PFSK-1 (cell line): Measurements from ENCODE around the gene PRKAR1A.

ENCODE experiments used
- POLR2AphosphoS5 ChIP-seq: IDR thresholded peaks from 2 replicates; pipeline ENCODE4 v1.6.1; 2012; ENCODE audit warnings: low read depth, mild to moderate bottlenecking, control low read depth, low read length, moderate library complexity
- SIN3A ChIP-seq: IDR thresholded peaks from 2 replicates; pipeline ENCODE4 v1.6.1; 2012; ENCODE audit warnings: mild to moderate bottlenecking, low read length, moderate library complexity, borderline replicate concordance; ENCODE audit not compliant: insufficient read depth

DNA sequence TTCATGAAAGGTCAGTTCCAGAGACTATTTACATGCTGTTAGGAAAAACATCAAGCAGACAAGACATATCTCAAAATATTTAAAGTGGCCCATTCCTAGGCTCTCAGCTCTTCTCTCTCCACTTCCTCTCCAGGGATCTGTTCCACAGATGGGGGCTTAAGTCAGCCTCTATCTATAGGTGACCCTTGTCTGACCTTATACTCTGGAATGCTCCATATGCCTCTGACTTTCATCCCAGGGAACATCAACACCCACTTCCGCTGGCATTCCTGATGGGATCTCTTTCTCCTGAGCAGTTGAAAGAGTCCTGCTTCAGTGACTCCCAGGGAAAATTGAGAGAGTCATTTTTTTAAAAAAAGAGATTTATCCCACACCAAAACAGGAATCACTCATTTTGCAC, 43.4 kb upstream of the PRKAR1A start:
- TF ChIP-seq SIN3A (no peak), POLR2AphosphoS5 (no peak)
